Adrenal gland (tissue), 12 donors: Measurements from ENCODE around the gene C2CD2L. TPM values are rescaled to one million over a fixed set of nuclear protein-coding genes. Genes with fewer than 3 reads are reported as not detected.

Experiments used
- DNase-seq, 7 donors: peaks; one replicate each; pipeline ENCODE4 v3.0.0-alpha.2; 2019 to 2020
- H3K27ac ChIP-seq, 5 donors: fragments of 200-600 bp; sonication (generic) in 4 of 5; 1 replicate in 3 of 5; 2 replicates in 2 of 5; pipeline versions ENCODE4 v1.5.1 to v1.8.0; 2016 to 2020; ENCODE audit warnings: mild to moderate bottlenecking in 1 of 5
- H3K27me3 ChIP-seq: fragments of 200-600 bp; 2 replicates; pipeline ENCODE4 v1.8.0; 2021
- H3K36me3 ChIP-seq, 2 donors: fragments of 200-600 bp; replicated peaks in 1 of 2; 1 replicate in 1 of 2; 2 replicates in 1 of 2; pipeline versions ENCODE4 v1.5.1 to v1.8.0; 2018 to 2022
- H3K4me1 ChIP-seq, 2 donors: fragments of 200-600 bp; replicated peaks in 1 of 2; 1 replicate in 1 of 2; 2 replicates in 1 of 2; pipeline versions ENCODE4 v1.5.1 to v1.8.0; 2018 to 2021
- H3K4me3 ChIP-seq, 4 donors: fragments of 200-600 bp; sonication (generic) in 3 of 4; one replicate each; pipeline ENCODE4 v1.5.1; 2016 to 2018
- H3K9me3 ChIP-seq, 3 donors: fragments of 200-600 bp; sonication (generic) in 1 of 3; replicated peaks in 1 of 3; 1 replicate in 2 of 3; 2 replicates in 1 of 3; pipeline versions ENCODE4 v1.5.1 to v1.8.0; 2016 to 2021
- POLR2A ChIP-seq, 2 donors: fragments of 450-650 bp; IDR thresholded peaks; one replicate each; pipeline ENCODE4 v1.6.1; 2017; ENCODE audit warnings: antibody characterized with exemption in 2 of 2, mild to moderate bottlenecking in 2 of 2, moderate library complexity in 1 of 2
- WGBS, 4 donors: extraction: QIAGEN DNeasy Blood & Tissue Kit in 2 of 4; methylation state at CpG; one replicate each; pipeline versions ENCODE4 v1.1.5 to v1.1.7; 2013 to 2017; 5-methylcytosine and 5-hydroxymethylcytosine counted together
- intact Hi-C, 2 donors: fragments of 100-400 bp; cut with DNase I; formaldehyde crosslinking; loops; one replicate each; pipeline versions ENCODE4 v1.14.1 to v1.15.0; 2022 to 2023
- polyA plus RNA-seq, 3 donors: library from polyadenylated mRNA; stranded (reverse); fragments of 200-250 nt in 2 of 3; fragments of 350-450 nt in 1 of 3; fragmentation: Illumina TruSeq in 1 of 3; extraction: RNeasy Lipid Tissue Mini Kit (QIAGEN cat#74804) in 1 of 3; gene quantifications; one replicate each; pipeline ENCODE4 v1.2.3, GENCODE V29; 2013 to 2014
- total RNA-seq, 9 donors: library from RNA; depleted of rRNA in 4 of 9; stranded (reverse); fragments of >200 nt in 4 of 9; fragments of 120-200 nt in 1 of 9; fragmentation: NEBNext Ultra II Directional in 1 of 9; extraction: Animal tissue kit (Norgen Biotek cat#: 25700) in 1 of 9; gene quantifications; one replicate each; pipeline versions ENCODE4 v1.1.0 to v1.2.4, GENCODE V29; 2013 to 2023
- TF ChIP-seq, protein P1 (sequence below), 6 experiments: fragments of 450-650 bp in 4 of 6; fragments of 200-600 bp in 2 of 6; sonication (generic) in 1 of 6; IDR thresholded peaks; 1 replicate in 5 of 6; 2 replicates in 1 of 6; pipeline versions ENCODE4 v1.5.1 to v1.8.0; 2016 to 2021; ENCODE audit warnings: antibody characterized with exemption in 6 of 6, mild to moderate bottlenecking in 2 of 6, moderate library complexity in 1 of 6
- donor health status: healthy with polysubstance abuse.
- donor health status: Bipolar disorder and iron deficiency.
- donor health status: DM: yes; HTN: yes; CAD: no.
- donor health status: DM: no; HTN: no; CAD: no.
- donor health status: DM: no; HTN: no; CAD: no.
- donor health status: DM: yes; HTN: yes; CAD: no.

Gene C2CD2L
- total and polyA plus RNA-seq, 12 donors = 4.5 to 15.8 (median 11.1) TPM

DNA sequence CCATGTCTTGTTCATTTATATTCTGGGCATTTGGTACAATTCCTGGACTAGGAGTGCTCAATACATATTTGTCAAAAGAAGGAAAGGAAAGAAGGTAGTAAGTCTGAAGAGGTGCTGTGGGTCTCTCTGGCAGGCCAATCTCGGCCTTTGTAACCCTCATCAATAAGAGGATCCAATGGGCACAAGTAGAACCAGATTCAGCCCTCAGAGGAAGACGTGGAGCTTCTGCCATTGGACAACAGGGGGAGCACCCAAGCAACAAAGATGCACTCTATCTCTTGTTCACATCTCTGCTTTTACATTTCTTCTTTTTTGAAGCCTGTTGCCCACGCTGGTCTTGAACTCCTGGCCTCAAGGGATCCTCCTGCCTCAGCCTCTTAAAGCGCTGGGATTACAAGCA lies 41.8 kb upstream of the C2CD2L start:
- Histone ChIP-seq H3K36me3 (peaks cover 0 to 4% of the 10 kb centered on the region in 2 donors), H3K4me1 (peaks cover 6 to 13% of the 10 kb centered on the region in 2 donors), H3K4me3 (no peak overlapping the region), H3K9me3 (no peaks in the 10 kb centered on the region), H3K27me3 (no peaks in the 10 kb centered on the region), H3K27ac (peak overlapping the region in 1 of 5 donors; percentile 20)
- TF ChIP-seq, protein P1, sequence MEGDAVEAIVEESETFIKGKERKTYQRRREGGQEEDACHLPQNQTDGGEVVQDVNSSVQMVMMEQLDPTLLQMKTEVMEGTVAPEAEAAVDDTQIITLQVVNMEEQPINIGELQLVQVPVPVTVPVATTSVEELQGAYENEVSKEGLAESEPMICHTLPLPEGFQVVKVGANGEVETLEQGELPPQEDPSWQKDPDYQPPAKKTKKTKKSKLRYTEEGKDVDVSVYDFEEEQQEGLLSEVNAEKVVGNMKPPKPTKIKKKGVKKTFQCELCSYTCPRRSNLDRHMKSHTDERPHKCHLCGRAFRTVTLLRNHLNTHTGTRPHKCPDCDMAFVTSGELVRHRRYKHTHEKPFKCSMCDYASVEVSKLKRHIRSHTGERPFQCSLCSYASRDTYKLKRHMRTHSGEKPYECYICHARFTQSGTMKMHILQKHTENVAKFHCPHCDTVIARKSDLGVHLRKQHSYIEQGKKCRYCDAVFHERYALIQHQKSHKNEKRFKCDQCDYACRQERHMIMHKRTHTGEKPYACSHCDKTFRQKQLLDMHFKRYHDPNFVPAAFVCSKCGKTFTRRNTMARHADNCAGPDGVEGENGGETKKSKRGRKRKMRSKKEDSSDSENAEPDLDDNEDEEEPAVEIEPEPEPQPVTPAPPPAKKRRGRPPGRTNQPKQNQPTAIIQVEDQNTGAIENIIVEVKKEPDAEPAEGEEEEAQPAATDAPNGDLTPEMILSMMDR (IDR thresholded peaks at IDR 0.05) = peak in 3 of 6 experiments; percentile 12 to 23 (median 20)
- TF ChIP-seq POLR2A (IDR thresholded peaks at IDR 0.05) = no peak
- intact Hi-C loops = no loop called here
- no peak for DNase-seq
- 77 to 87% (median 83%) methylated on average over 4 of the region's 4 CpGs for WGBS, 4 donors

DNA sequence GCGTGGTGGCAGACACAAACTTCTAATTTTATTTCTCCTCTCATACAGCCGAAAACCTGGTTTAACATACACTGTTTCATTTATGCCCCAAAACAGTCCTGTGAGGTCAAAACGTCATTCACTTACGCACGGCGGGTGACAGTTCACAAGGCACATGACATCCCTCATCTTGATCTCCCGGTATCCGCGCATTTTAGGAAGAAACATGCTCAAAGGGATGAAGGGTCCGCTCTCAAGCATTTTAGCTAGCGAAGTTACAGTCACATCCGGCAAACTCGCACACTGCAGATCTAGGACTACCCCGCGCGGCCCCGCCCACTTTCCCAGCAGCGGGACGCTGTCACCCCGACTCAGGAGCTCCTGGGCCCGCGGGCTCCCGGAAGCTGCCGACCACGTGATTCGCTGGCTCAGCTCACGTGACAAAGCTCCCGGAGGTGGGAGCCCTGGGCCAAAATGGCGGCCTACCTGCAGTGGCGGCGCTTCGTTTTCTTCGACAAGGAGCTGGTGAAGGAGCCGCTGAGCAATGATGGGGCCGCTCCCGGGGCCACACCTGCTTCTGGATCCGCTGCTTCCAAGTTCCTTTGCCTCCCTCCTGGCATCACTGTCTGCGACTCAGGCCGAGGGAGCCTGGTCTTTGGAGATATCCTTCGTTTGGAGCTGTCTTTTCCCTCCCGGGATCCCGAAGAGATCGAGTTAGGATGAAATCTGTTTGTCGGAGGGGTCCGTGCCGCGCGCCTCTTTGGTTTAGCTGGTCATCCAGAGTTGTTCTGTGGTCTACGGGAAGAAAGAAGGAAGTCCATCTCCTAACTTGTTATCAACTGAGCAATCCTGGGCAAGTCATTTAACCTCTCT lies 39.5 kb upstream of the C2CD2L start, which contains the start of gene VPS11:
TSS of gene VPS11 (plus strand) at position 448 of the 852 bp plus-strand sequence. CDS start at position 454, 6 bp downstream.
- TF ChIP-seq, protein P1 (IDR thresholded peaks at IDR 0.05) = no peak
- TF ChIP-seq POLR2A (IDR thresholded peaks at IDR 0.05) = peak; percentile 40 to 87
- peaks cover 6 to 13% of the 10 kb centered on the region in 2 donors for H3K4me1 ChIP-seq
- H3K9me3 ChIP-seq = no peaks in the 10 kb centered on the region
- H3K4me3 ChIP-seq = peak within 1 kb of the TSS; percentile 19 to 99 (median 77)
- H3K27me3 ChIP-seq = no peaks in the 10 kb centered on the region
- peak; percentile 96 to 99 (median 98) for DNase-seq
- 0 to 1% (median 0%) methylated on average over 30 to 49 of the region's 49 CpGs for WGBS, 4 donors
- H3K27ac ChIP-seq = peak within 1 kb of the TSS; percentile 81 to 91 (median 90)
- H3K36me3 ChIP-seq = peaks cover 0 to 27% of the 10 kb centered on the region in 2 donors
- intact Hi-C loops = no loop called here

DNA sequence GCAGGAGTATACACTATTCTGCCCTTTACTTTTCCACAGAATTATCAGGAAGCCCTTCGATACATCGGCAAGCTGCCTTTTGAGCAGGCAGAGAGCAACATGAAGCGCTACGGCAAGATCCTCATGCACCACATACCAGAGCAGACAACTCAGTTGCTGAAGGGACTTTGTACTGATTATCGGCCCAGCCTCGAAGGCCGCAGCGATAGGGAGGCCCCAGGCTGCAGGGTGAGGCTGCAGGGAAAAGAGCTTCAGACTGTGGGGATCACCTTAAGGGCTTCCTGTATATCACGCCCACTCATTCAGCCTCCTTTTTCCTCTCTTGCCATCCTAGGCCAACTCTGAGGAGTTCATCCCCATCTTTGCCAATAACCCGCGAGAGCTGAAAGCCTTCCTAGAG lies 29.3 kb upstream of the C2CD2L start:
- intact Hi-C loops = no loop called here
- Histone ChIP-seq H3K4me1 (no peaks in the 10 kb centered on the region), H3K36me3 (peaks cover 0 to 97% of the 10 kb centered on the region in 2 donors), H3K4me3 (no peak overlapping the region), H3K27me3 (no peaks in the 10 kb centered on the region), H3K9me3 (no peaks in the 10 kb centered on the region), H3K27ac (no peak overlapping the region)
- no peak for DNase-seq
- TF ChIP-seq, protein P1 (IDR thresholded peaks at IDR 0.05) = no peak
- TF ChIP-seq POLR2A (IDR thresholded peaks at IDR 0.05) = no peak
- 92 to 96% (median 95%) methylated on average over 9 to 11 of the region's 11 CpGs for WGBS, 4 donors

DNA sequence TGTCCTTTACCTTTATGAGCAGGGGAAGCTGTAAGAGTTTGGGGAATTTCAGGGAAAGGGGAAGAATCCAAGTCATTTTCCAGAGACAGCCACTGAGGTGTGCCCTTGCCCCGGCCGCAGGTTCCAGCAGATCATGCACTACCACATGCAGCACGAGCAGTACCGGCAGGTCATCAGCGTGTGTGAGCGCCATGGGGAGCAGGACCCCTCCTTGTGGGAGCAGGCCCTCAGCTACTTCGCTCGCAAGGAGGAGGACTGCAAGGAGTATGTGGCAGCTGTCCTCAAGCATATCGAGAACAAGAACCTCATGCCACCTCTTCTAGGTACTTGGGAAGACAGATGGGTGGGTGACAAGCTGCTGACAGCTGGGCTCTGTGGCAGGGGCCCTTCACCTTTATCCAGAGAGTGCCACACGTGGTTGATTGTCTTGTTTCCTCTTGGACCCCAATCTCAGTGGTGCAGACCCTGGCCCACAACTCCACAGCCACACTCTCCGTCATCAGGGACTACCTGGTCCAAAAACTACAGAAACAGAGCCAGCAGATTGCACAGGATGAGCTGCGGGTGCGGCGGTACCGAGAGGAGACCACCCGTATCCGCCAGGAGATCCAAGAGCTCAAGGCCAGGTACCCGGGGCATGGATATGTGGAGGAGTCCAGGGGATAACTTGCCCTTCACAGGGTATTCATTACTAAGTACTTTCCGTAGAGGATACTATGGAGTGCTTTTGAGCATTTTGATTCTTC lies 28.3 kb upstream of the C2CD2L start:
- no peak overlapping the region for H3K27ac ChIP-seq
- 89 to 92% (median 90%) methylated on average over 13 to 19 of the region's 19 CpGs for WGBS, 4 donors
- peaks cover 0 to 87% of the 10 kb centered on the region in 2 donors for H3K36me3 ChIP-seq
- intact Hi-C loops = no loop called here
- H3K27me3 ChIP-seq = no peaks in the 10 kb centered on the region
- H3K4me1 ChIP-seq = no peaks in the 10 kb centered on the region
- no peak for TF ChIP-seq POLR2A (IDR thresholded peaks at IDR 0.05)
- no peak overlapping the region for H3K4me3 ChIP-seq
- no peaks in the 10 kb centered on the region for H3K9me3 ChIP-seq
- DNase-seq = no peak
